K562 (cell line): ENCODE data around the gene LHB. TPM values are rescaled to one million over a fixed set of nuclear protein-coding genes. Genes with fewer than 3 reads are reported as not detected.

Experiments
- CBFA2T3 ChIP-seq: fragments of 450-650 bp; IDR thresholded peaks from 2 replicates; pipeline ENCODE4 v1.6.1; 2017
- EP400 ChIP-seq: fragments of 450-650 bp; IDR thresholded peaks from 2 replicates; pipeline ENCODE4 v1.6.1; 2017; ENCODE audit warnings: antibody characterized with exemption, mild to moderate bottlenecking, moderate library complexity
- ETS2 ChIP-seq: IDR thresholded peaks from 2 replicates; pipeline ENCODE4 v1.6.1; 2016; ENCODE audit warnings: borderline replicate concordance, missing genetic modification characterization, mild to moderate bottlenecking, moderate library complexity, missing compliant biosample characterization; ENCODE audit not compliant: poor library complexity, severe bottlenecking
- GTF2E2 ChIP-seq: fragments of 200-800 bp; sonication (Bioruptor generic); IDR thresholded peaks from 2 replicates; pipeline ENCODE4 v1.6.1; 2016; ENCODE audit warnings: missing genetic modification characterization, missing compliant biosample characterization
- GTF2F1 ChIP-seq: IDR thresholded peaks from 2 replicates; pipeline ENCODE4 v1.6.1; 2011; ENCODE audit warnings: low read depth, low read length, improper control_type of control experiment
- HMGN3 ChIP-seq: IDR thresholded peaks from 2 replicates; pipeline ENCODE4 v1.6.1; 2011; ENCODE audit warnings: borderline replicate concordance, low read depth, mild to moderate bottlenecking, mixed read lengths, low read length; ENCODE audit not compliant: insufficient read length; ENCODE audit errors: extremely low read depth
- HNRNPK ChIP-seq: fragments of 200-400 bp; formaldehyde crosslinking; IDR thresholded peaks from one replicate; pipeline ENCODE4 v1.6.1; 2018; ENCODE audit warnings: mild to moderate bottlenecking, low read depth, low read length; ENCODE audit not compliant: poor library complexity, severe bottlenecking
- MAFK ChIP-seq: IDR thresholded peaks from 2 replicates; pipeline ENCODE4 v1.6.1; 2011; ENCODE audit warnings: low read length, improper control_type of control experiment
- NFIX ChIP-seq: fragments of 250-450 bp; sonication (Bioruptor Pico); IDR thresholded peaks from 2 replicates; pipeline ENCODE4 v1.4.0; 2020; ENCODE audit warnings: low read depth, mild to moderate bottlenecking, moderate library complexity
- NFRKB ChIP-seq: fragments of 450-650 bp; IDR thresholded peaks from 2 replicates; pipeline ENCODE4 v1.6.1; 2016; ENCODE audit warnings: low read depth
- PHB2 ChIP-seq: fragments of 450-650 bp; IDR thresholded peaks from 2 replicates; pipeline ENCODE4 v1.6.1; 2017; ENCODE audit warnings: low read depth
- POLR2H ChIP-seq: IDR thresholded peaks from 2 replicates; pipeline ENCODE4 v1.6.1; 2016; ENCODE audit warnings: missing genetic modification characterization, low read depth, mild to moderate bottlenecking, control low read depth, missing compliant biosample characterization, moderate library complexity
- RFX5 ChIP-seq: IDR thresholded peaks from 2 replicates; pipeline ENCODE4 v1.6.1; 2011; ENCODE audit warnings: low read depth, mild to moderate bottlenecking, improper control_type of control experiment, low read length
- SIRT6 ChIP-seq: IDR thresholded peaks from one replicate; pipeline ENCODE4 v1.6.1; 2012; ENCODE audit warnings: low read depth, mild to moderate bottlenecking, control low read depth, inconsistent platforms, low read length, moderate library complexity
- TCFL5 ChIP-seq: fragments of 250-450 bp; sonication (Bioruptor Pico); conservative IDR thresholded peaks from 2 replicates; pipeline ENCODE4 v1.6.1; 2021; ENCODE audit warnings: mild to moderate bottlenecking, moderate library complexity, matching md5 sums
- ZC3H4 ChIP-seq: sonication (generic); formaldehyde crosslinking; IDR thresholded peaks from 2 replicates; pipeline ENCODE4 v1.9.0; 2021; ENCODE audit warnings: missing genetic modification reagents, borderline replicate concordance
- ZKSCAN8 ChIP-seq: fragments of 200-800 bp; sonication (Bioruptor generic); IDR thresholded peaks from 2 replicates; pipeline ENCODE4 v1.6.1; 2016; ENCODE audit warnings: missing genetic modification characterization, missing compliant biosample characterization
- ZNF445 ChIP-seq: fragments of 250-450 bp; sonication (Bioruptor Pico); IDR thresholded peaks from 2 replicates; pipeline ENCODE4 v1.4.0; 2020; ENCODE audit warnings: low read depth, mild to moderate bottlenecking, moderate library complexity
- ZNF699 ChIP-seq: fragments of 250-450 bp; sonication (Bioruptor Pico); IDR thresholded peaks from 2 replicates; pipeline ENCODE4 v1.8.0; 2021; ENCODE audit warnings: mild to moderate bottlenecking, moderate library complexity; ENCODE audit not compliant: insufficient replicate concordance
- ZNF75A ChIP-seq: fragments of 450-650 bp; formaldehyde crosslinking; IDR thresholded peaks from 2 replicates; pipeline ENCODE4 v1.4.0; 2020; ENCODE audit warnings: mild to moderate bottlenecking
- polyA plus RNA-seq, 8 experiments: library from polyadenylated mRNA; depleted of rRNA in 4 of 8; stranded (reverse) in 5 of 8; unstranded in 3 of 8; fragments of >200 nt; fragmentation: Nextera tagmentation in 2 of 8; fragmentation: Illumina TruSeq in 1 of 8; extraction: Ambion mirVana in 2 of 8; extraction: Trizol in 1 of 8; gene quantifications; 2 replicates each; pipeline versions ENCODE4 v1.2.1 to v1.2.3, GENCODE V29; 2011 to 2014; ENCODE audit warnings: inconsistent platforms in 1 of 8, missing spikeins in 1 of 8
- total RNA-seq, 7 experiments: library from RNA; depleted of rRNA in 6 of 7; stranded (reverse); fragments of >200 nt in 6 of 7; fragmentation: Illumina TruSeq in 2 of 7; extraction: Trizol in 2 of 7; gene quantifications; 2 replicates each; pipeline versions ENCODE4 v1.2.1 to v1.2.3, GENCODE V29; 2011 to 2021; ENCODE audit warnings: low replicate concordance in 1 of 7
- TF ChIP-seq, protein P1 (sequence below): fragments of 150-350 bp; IDR thresholded peaks from 2 replicates; pipeline ENCODE4 v1.6.1; 2014; ENCODE audit warnings: low read depth, mild to moderate bottlenecking, low read length, borderline replicate concordance
- TF ChIP-seq, protein P2 (sequence below): fragments of 450-650 bp; formaldehyde crosslinking; conservative IDR thresholded peaks from 2 replicates; pipeline ENCODE4 v1.4.0; 2022; ENCODE audit warnings: mild to moderate bottlenecking, missing genetic modification characterization
- TF ChIP-seq, protein P3 (sequence below): fragments of 450-650 bp; IDR thresholded peaks from 2 replicates; pipeline ENCODE4 v1.7.0; 2016; ENCODE audit warnings: borderline replicate concordance

Gene LHB
- total and polyA plus RNA-seq, 9 of the 15 experiments (the other 6 are each of a cell fraction or from before 2014, with no cell fraction given): 0.54 TPM; not detected in 8

DNA sequence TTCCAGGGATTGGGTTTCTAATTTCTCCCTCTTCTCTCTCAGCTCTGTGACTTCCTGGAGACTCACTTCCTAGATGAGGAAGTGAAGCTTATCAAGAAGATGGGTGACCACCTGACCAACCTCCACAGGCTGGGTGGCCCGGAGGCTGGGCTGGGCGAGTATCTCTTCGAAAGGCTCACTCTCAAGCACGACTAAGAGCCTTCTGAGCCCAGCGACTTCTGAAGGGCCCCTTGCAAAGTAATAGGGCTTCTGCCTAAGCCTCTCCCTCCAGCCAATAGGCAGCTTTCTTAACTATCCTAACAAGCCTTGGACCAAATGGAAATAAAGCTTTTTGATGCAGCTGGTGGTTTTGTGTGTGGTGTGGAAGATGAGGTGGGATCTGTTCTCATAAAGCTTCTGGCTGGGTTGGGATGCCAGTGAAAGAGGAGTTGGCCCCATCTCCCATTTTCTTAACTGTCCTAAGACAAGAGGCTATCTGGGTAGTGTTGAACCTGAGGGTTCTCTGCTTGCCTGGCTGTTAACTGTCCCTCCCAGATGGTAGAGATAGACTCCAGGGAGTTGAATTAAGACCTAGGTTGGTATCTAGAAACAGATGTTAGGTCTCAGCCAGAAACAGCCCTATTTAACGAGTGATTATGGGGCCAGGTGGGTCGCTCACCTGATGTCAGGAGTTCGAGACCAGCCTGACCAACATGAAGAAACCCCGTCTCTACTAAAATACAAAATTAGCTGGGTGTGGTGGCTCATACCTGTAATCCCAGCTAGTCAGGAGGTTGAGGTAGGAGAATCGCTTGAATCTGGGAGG, 50.1 kb downstream of the LHB start (continued):
- TF ChIP-seq, protein P1, sequence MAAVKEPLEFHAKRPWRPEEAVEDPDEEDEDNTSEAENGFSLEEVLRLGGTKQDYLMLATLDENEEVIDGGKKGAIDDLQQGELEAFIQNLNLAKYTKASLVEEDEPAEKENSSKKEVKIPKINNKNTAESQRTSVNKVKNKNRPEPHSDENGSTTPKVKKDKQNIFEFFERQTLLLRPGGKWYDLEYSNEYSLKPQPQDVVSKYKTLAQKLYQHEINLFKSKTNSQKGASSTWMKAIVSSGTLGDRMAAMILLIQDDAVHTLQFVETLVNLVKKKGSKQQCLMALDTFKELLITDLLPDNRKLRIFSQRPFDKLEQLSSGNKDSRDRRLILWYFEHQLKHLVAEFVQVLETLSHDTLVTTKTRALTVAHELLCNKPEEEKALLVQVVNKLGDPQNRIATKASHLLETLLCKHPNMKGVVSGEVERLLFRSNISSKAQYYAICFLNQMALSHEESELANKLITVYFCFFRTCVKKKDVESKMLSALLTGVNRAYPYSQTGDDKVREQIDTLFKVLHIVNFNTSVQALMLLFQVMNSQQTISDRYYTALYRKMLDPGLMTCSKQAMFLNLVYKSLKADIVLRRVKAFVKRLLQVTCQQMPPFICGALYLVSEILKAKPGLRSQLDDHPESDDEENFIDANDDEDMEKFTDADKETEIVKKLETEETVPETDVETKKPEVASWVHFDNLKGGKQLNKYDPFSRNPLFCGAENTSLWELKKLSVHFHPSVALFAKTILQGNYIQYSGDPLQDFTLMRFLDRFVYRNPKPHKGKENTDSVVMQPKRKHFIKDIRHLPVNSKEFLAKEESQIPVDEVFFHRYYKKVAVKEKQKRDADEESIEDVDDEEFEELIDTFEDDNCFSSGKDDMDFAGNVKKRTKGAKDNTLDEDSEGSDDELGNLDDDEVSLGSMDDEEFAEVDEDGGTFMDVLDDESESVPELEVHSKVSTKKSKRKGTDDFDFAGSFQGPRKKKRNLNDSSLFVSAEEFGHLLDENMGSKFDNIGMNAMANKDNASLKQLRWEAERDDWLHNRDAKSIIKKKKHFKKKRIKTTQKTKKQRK: no peak
- TF ChIP-seq CBFA2T3: peak; percentile 42
- no peak for TF ChIP-seq ZNF445
- no peak for TF ChIP-seq ZNF699 (CRISPR knock-in tag)
- TF ChIP-seq HNRNPK: no peak
- no peak for TF ChIP-seq MAFK
- TF ChIP-seq, protein P2, sequence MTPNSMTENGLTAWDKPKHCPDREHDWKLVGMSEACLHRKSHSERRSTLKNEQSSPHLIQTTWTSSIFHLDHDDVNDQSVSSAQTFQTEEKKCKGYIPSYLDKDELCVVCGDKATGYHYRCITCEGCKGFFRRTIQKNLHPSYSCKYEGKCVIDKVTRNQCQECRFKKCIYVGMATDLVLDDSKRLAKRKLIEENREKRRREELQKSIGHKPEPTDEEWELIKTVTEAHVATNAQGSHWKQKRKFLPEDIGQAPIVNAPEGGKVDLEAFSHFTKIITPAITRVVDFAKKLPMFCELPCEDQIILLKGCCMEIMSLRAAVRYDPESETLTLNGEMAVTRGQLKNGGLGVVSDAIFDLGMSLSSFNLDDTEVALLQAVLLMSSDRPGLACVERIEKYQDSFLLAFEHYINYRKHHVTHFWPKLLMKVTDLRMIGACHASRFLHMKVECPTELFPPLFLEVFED (CRISPR knock-in tag): no peak; the same call in 1 of the 2 replicates
- TF ChIP-seq ETS2 (tag): no peak
- TF ChIP-seq SIRT6: peak; percentile 59
- no peak for TF ChIP-seq TCFL5
- TF ChIP-seq GTF2E2 (tag): no peak
- TF ChIP-seq PHB2: no peak
- TF ChIP-seq ZC3H4 (CRISPR knock-in tag): peak; percentile 48
- TF ChIP-seq NFIX (CRISPR knock-in tag): no peak
- no peak for TF ChIP-seq HMGN3
- TF ChIP-seq NFRKB: no peak
- TF ChIP-seq ZKSCAN8 (CRISPR knock-in tag): no peak
- TF ChIP-seq ZNF75A (CRISPR knock-in tag): no peak
- no peak for TF ChIP-seq EP400
- TF ChIP-seq, protein P3, sequence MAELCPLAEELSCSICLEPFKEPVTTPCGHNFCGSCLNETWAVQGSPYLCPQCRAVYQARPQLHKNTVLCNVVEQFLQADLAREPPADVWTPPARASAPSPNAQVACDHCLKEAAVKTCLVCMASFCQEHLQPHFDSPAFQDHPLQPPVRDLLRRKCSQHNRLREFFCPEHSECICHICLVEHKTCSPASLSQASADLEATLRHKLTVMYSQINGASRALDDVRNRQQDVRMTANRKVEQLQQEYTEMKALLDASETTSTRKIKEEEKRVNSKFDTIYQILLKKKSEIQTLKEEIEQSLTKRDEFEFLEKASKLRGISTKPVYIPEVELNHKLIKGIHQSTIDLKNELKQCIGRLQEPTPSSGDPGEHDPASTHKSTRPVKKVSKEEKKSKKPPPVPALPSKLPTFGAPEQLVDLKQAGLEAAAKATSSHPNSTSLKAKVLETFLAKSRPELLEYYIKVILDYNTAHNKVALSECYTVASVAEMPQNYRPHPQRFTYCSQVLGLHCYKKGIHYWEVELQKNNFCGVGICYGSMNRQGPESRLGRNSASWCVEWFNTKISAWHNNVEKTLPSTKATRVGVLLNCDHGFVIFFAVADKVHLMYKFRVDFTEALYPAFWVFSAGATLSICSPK: no peak
- no peak for TF ChIP-seq RFX5
- no peak for TF ChIP-seq POLR2H (tag)
- TF ChIP-seq GTF2F1: no peak
